Cardiac fibroblast (primary cell): ENCODE data around the gene HMBS.
"Not testable (repeated sequence)": the region's sequence is repeated elsewhere in the genome, so short reads cannot be mapped to it uniquely, and the experiment has no call there.

Experiments
- DNase-seq, 2 donors: peaks; one replicate each; pipeline versions ENCODE4 v3.0.0 to v3.0.0-alpha.2; 2010; ENCODE audit warnings: low read depth in 2 of 2
- H3K4me3 ChIP-seq, 2 donors: replicated peaks in 1 of 2; 1 replicate in 1 of 2; 2 replicates in 1 of 2; pipeline ENCODE4 v1.5.1; 2011; ENCODE audit warnings: low read depth in 2 of 2, low read length in 2 of 2, mild to moderate bottlenecking in 2 of 2, moderate library complexity in 1 of 2
- CTCF ChIP-seq: IDR thresholded peaks from one replicate; pipeline ENCODE4 v1.5.1; 2011; ENCODE audit warnings: low read depth, mild to moderate bottlenecking, low read length, inconsistent platforms

HMBS gene

GRCh38 chr11:119084663-119085436 is at the start of gene HMBS:
Gene HMBS (plus strand): TSS chr11:119084881. CDS start chr11:119085034, 153 bp downstream.
- TF ChIP-seq CTCF = no peak

GRCh38 chr11:119038884-119039283 is 45.8 kb upstream of the HMBS start:
- DNase-seq = no peak
- TF ChIP-seq CTCF = no peak
- no peak overlapping the region for H3K4me3 ChIP-seq

More at GRCh38 chr11:119084663-119085436, at the start of gene HMBS:
- H3K4me3 ChIP-seq = peak within 1 kb of the TSS; percentile 76 to 93
- DNase-seq = peak; percentile 96 to 97

GRCh38 chr11:119039471-119039870 is 45.2 kb upstream of the HMBS start:
- not testable (repeated sequence) for DNase-seq, H3K4me3 ChIP-seq

GRCh38 chr11:119041821-119042514 is 42.7 kb upstream of the HMBS start:
- H3K4me3 ChIP-seq = no peak overlapping the region
- peak in 1 of 2 donors; percentile 29 for DNase-seq
- no peak for TF ChIP-seq CTCF

- no peak overlapping the region for H3K4me3 ChIP-seq
- no peak for TF ChIP-seq CTCF
Measured at GRCh38 chr11:119042927-119043326, 41.8 kb upstream of the HMBS start.

GRCh38 chr11:119044708-119045107 is 40.0 kb upstream of the HMBS start:
- no peak for DNase-seq
- TF ChIP-seq CTCF = peak; percentile 8
- no peak overlapping the region for H3K4me3 ChIP-seq

More at GRCh38 chr11:119042927-119043326, 41.8 kb upstream of the HMBS start:
- no peak for DNase-seq

- TF ChIP-seq CTCF = no peak
- DNase-seq = no peak
- no peak overlapping the region for H3K4me3 ChIP-seq
Measured at GRCh38 chr11:119046489-119046888, 38.2 kb upstream of the HMBS start.
